SK-N-SH treated with all-trans-retinoic acid at 6 μM for 48 hours (cell line): ENCODE data around the gene XRCC4.

Experiments used
- GLIS3 ChIP-seq: fragments of 250-450 bp; sonication (Bioruptor Pico); IDR thresholded peaks from 2 replicates; pipeline ENCODE4 v1.5.0; 2020; ENCODE audit warnings: mild to moderate bottlenecking, moderate library complexity
- SNAI2 ChIP-seq: fragments of 250-450 bp; sonication (Bioruptor Pico); IDR thresholded peaks from 2 replicates; pipeline ENCODE4 v1.5.0; 2020; ENCODE audit warnings: mild to moderate bottlenecking, moderate library complexity
- ZC3H10 ChIP-seq: fragments of 250-450 bp; sonication (Bioruptor Pico); IDR thresholded peaks from 2 replicates; pipeline ENCODE4 v1.5.1; 2021; ENCODE audit warnings: mild to moderate bottlenecking, moderate library complexity
- ZNF565 ChIP-seq: fragments of 450-650 bp; formaldehyde crosslinking; conservative IDR thresholded peaks from 2 replicates; pipeline ENCODE4 v1.5.0; 2020; ENCODE audit warnings: low read depth, mild to moderate bottlenecking, moderate library complexity
- TF ChIP-seq, protein P1 (sequence below): fragments of 250-450 bp; sonication (Bioruptor Pico); IDR thresholded peaks from 2 replicates; pipeline ENCODE4 v1.5.0; 2020; ENCODE audit warnings: mild to moderate bottlenecking, moderate library complexity

DNA sequence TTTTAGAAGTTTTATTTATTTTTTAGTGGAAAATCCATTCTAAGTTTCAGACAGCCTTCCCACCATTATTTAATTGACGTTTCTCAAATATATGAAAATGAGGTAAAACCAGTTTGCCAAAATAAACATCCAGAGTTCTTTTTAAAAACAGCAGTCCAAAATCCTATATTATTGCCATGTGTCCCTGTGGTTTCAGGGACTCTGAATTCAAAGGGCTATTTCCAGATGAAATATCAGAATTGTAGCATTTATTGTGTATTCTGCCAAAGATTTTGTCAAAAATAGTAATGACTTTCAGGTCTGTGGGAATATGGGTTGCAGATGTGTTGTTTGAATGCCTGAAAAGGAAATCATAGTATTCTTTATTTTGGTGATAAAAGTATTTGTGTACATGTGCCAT is 41.6 kb downstream of the XRCC4 start:
- TF ChIP-seq, protein P1, sequence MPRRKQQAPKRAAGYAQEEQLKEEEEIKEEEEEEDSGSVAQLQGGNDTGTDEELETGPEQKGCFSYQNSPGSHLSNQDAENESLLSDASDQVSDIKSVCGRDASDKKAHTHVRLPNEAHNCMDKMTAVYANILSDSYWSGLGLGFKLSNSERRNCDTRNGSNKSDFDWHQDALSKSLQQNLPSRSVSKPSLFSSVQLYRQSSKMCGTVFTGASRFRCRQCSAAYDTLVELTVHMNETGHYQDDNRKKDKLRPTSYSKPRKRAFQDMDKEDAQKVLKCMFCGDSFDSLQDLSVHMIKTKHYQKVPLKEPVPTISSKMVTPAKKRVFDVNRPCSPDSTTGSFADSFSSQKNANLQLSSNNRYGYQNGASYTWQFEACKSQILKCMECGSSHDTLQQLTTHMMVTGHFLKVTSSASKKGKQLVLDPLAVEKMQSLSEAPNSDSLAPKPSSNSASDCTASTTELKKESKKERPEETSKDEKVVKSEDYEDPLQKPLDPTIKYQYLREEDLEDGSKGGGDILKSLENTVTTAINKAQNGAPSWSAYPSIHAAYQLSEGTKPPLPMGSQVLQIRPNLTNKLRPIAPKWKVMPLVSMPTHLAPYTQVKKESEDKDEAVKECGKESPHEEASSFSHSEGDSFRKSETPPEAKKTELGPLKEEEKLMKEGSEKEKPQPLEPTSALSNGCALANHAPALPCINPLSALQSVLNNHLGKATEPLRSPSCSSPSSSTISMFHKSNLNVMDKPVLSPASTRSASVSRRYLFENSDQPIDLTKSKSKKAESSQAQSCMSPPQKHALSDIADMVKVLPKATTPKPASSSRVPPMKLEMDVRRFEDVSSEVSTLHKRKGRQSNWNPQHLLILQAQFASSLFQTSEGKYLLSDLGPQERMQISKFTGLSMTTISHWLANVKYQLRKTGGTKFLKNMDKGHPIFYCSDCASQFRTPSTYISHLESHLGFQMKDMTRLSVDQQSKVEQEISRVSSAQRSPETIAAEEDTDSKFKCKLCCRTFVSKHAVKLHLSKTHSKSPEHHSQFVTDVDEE (CRISPR knock-in tag): no peak
- TF ChIP-seq SNAI2 (CRISPR knock-in tag) (no peak), ZNF565 (no peak), ZC3H10 (CRISPR knock-in tag) (no peak), GLIS3 (CRISPR knock-in tag) (no peak)
